H1 (cell line): ENCODE measurements around the gene LTA4H.

Experiments used
- CREB1 ChIP-seq: IDR thresholded peaks from 2 replicates; pipeline ENCODE4 v1.6.1; 2012; ENCODE audit warnings: inconsistent platforms
- GABPA ChIP-seq: IDR thresholded peaks from 2 replicates; pipeline ENCODE4 v1.6.1; 2011; ENCODE audit warnings: mild to moderate bottlenecking, low read length, moderate library complexity, borderline replicate concordance; ENCODE audit not compliant: insufficient read depth
- MAFK ChIP-seq: IDR thresholded peaks from 2 replicates; pipeline ENCODE4 v1.6.1; 2012; ENCODE audit warnings: low read depth, mild to moderate bottlenecking, improper control_type of control experiment, low read length
- NRF1 ChIP-seq: IDR thresholded peaks from 2 replicates; pipeline ENCODE4 v1.6.1; 2011; ENCODE audit warnings: mild to moderate bottlenecking, low read depth, low read length, improper control_type of control experiment
- POLR2A ChIP-seq, 2 experiments: IDR thresholded peaks; 1 replicate in 1 of 2; 2 replicates in 1 of 2; pipeline ENCODE4 v1.6.1; 2011; ENCODE audit warnings: low read depth in 2 of 2, low read length in 2 of 2, mild to moderate bottlenecking in 2 of 2; ENCODE audit errors: control extremely low read depth in 1 of 2
- POLR2AphosphoS5 ChIP-seq: IDR thresholded peaks from 2 replicates; pipeline ENCODE4 v1.6.1; 2011; ENCODE audit warnings: low read depth, low read length
- RFX5 ChIP-seq: IDR thresholded peaks from 2 replicates; pipeline ENCODE4 v1.6.1; 2011; ENCODE audit warnings: low read depth, low read length, improper control_type of control experiment, borderline replicate concordance
- SP2 ChIP-seq: IDR thresholded peaks from 2 replicates; pipeline ENCODE4 v1.6.1; 2012; ENCODE audit warnings: mild to moderate bottlenecking, low read length, inconsistent platforms
- SP4 ChIP-seq: IDR thresholded peaks from 2 replicates; pipeline ENCODE4 v1.6.1; 2012; ENCODE audit warnings: low read length, inconsistent platforms
- TBP ChIP-seq: IDR thresholded peaks from 2 replicates; pipeline ENCODE4 v1.6.1; 2011; ENCODE audit warnings: low read depth, low read length, improper control_type of control experiment
- ZNF274 ChIP-seq: IDR thresholded peaks from 2 replicates; pipeline ENCODE4 v1.7.0; 2012; ENCODE audit warnings: low read length, borderline replicate concordance; ENCODE audit errors: extremely low read depth
- TF ChIP-seq, protein P1 (sequence below), 3 experiments: IDR thresholded peaks; 1 replicate in 2 of 3; 2 replicates in 1 of 3; pipeline versions ENCODE4 v1.5.1 to v1.6.1; 2011; ENCODE audit warnings: low read length in 3 of 3, mild to moderate bottlenecking in 3 of 3, inconsistent platforms in 2 of 3, low read depth in 1 of 3, moderate library complexity in 1 of 3; ENCODE audit not compliant: insufficient read depth in 1 of 3; ENCODE audit errors: control extremely low read depth in 1 of 3

DNA sequence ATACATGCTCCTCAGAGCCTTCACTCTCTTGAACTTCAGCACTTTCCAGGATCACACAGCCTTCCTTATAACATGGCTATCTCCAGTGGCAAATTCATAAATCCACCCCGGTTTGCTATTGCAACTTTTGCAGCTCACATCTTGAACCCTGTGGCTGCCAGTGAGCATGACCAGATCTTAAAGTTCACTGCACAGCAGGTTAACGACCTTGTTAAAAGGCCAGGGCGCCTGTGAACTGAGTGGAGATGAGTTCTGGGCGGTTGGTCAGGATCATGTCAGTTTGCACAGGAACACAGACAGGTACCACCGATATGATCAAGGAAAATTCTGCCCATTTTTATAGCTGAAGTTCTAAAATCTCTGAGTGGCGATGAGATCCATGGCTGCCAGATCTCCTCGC lies 24.7 kb upstream of the LTA4H start:
- TF ChIP-seq, protein P1, sequence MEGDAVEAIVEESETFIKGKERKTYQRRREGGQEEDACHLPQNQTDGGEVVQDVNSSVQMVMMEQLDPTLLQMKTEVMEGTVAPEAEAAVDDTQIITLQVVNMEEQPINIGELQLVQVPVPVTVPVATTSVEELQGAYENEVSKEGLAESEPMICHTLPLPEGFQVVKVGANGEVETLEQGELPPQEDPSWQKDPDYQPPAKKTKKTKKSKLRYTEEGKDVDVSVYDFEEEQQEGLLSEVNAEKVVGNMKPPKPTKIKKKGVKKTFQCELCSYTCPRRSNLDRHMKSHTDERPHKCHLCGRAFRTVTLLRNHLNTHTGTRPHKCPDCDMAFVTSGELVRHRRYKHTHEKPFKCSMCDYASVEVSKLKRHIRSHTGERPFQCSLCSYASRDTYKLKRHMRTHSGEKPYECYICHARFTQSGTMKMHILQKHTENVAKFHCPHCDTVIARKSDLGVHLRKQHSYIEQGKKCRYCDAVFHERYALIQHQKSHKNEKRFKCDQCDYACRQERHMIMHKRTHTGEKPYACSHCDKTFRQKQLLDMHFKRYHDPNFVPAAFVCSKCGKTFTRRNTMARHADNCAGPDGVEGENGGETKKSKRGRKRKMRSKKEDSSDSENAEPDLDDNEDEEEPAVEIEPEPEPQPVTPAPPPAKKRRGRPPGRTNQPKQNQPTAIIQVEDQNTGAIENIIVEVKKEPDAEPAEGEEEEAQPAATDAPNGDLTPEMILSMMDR (IDR thresholded peaks at IDR 0.05; ENCODE audit: control extremely low read depth in 1 of 3, insufficient read depth in 1 of 3, low read depth in 1 of 3, low read length in 3 of 3): no peak
- TF ChIP-seq POLR2A (IDR thresholded peaks at IDR 0.05; ENCODE audit: control extremely low read depth in 1 of 2, low read depth in 2 of 2, low read length in 2 of 2): no peak
- TF ChIP-seq POLR2AphosphoS5: no peak
- no peak for TF ChIP-seq CREB1
- no peak for TF ChIP-seq ZNF274
- no peak for TF ChIP-seq SP4
- no peak for TF ChIP-seq GABPA
- no peak for TF ChIP-seq SP2
- TF ChIP-seq RFX5: no peak
- TF ChIP-seq MAFK: no peak
- no peak for TF ChIP-seq NRF1
- TF ChIP-seq TBP: no peak
